NCI-H2029 (cell line): ENCODE data around the gene MYO1D.

Experiments
- DNase-seq: peaks from one replicate; lab custom pipeline; 2025; lab: John Stamatoyannopoulos, UW

MYO1D gene

DNA sequence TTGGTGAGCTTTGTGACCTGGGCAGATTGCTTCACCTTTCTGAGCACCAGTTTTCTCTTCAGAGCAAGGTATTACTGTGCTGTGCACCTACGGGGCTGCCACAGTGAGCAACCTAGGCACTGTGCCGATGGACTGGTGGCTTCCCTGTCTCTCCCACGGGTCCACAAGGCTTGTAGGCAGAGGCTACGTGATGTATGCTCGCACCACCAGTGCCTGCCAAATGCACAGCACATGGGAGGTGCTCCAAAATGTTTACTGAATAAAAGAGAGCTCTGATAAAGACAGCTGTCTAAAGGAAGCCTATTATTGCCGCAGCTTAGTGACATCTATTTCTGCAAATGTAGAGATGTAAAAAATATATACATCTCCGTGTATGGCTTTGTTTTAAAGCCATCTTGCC is 251.0 kb downstream of the MYO1D start:
- DNase-seq: peak; percentile 61

DNA sequence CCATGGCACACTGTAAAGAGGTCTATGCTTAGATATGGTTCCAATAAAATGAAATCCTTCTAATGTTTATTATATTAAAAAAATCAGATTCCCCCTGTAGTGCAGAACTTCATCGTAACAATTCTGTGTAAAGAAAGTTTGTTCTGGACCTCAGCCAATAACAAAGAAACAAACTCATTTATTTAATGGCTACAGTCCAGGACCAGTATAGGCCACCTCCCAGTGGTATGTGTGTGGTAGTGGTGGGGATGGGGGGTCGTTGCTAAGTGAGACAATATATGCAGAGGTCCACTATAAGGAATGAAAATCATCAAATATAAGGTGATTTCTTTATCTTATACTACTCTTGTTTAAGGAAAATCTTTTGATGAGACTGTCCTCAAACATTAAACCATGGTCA is 253.7 kb downstream of the MYO1D start:
- no peak for DNase-seq

DNA sequence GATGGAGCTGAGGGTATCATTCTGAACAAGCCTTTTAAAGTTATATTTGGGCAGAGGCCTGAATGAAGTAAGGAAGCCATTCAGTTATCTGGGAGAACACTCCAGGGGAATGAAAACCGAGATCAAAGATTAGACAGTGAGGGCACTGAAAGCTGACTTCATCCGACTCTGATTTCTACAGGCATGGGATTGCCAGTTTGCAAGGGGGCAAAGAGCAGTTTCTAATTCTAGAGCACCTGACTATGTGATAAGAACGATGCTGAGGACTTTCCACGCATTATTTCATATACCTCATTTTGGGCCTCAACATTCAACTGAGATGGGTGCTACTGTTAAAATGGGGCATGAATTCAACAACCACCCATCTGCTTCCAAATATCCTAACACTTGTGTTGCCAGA is 254.4 kb downstream of the MYO1D start:
- no peak for DNase-seq

DNA sequence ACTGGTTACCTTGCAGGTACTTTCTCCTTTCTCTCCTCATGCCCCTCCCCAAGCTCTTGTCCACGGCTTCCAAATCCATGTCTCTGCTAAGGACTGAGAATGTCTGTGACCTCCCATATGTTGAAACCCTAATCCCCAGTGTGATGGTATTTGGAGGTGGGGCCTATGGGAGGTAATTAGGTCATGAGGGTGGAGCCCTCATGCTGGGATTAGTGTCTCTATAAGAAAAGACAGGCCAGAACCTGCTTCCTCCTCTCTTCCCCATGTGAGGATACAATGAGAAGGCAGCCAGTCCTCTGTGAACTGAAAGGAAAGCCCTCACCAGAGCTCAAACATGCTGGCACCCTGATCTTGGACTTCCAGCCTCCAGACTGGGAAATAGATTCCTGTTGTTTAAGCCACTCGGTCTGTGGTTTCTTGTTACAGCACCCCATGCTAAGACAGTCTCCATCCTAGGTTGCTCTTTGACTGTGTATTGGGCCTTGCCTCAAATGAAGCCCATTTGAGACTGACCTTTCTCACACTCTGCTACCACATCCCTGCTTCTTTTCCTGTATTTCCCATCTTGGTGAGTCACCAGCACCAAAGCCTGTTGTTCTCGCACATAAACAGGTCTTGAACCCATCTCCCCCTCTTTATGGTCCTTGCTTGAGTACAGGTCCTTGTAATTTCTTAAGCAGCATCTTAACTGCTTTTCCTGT is 255.2 kb downstream of the MYO1D start:
- DNase-seq: no peak

DNA sequence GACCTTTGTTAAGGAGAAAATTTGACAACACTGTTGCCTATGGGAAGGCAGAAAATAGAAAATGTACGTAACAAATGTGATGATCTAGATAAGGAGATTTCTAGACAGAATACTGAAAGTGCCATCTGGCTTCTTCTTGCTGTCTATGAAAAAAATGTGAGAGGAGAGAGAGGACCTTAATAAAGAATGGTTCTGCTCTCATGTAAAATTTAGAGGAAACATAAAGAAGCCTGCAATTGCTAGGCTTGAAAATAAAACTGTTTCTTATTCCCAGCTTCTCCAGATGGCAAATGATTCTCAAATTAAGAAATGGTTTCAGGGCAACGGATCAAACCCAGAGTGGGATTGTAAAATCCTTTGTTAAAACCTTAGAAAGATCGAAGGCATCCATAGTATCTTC is 261.6 kb downstream of the MYO1D start:
- DNase-seq: no peak

DNA sequence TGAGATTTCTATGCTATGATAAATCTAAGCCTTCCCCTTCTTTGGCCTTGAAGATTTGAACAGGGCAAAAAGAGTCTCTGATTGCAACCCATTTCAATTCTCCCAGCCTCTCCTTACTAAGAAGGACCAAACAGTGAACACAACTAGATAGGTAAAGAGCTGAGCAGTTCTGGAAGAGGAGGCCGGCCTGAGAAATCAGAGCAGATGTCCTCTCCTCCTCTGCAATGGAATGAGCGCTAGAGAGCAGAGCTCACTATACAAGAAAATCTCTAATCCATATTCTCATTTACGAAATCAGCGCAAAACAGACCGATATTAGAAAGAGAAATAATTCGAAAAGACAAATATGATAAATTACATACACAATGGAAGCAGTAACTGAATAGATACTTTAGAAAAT is 266.0 kb downstream of the MYO1D start:
- DNase-seq: no peak

DNA sequence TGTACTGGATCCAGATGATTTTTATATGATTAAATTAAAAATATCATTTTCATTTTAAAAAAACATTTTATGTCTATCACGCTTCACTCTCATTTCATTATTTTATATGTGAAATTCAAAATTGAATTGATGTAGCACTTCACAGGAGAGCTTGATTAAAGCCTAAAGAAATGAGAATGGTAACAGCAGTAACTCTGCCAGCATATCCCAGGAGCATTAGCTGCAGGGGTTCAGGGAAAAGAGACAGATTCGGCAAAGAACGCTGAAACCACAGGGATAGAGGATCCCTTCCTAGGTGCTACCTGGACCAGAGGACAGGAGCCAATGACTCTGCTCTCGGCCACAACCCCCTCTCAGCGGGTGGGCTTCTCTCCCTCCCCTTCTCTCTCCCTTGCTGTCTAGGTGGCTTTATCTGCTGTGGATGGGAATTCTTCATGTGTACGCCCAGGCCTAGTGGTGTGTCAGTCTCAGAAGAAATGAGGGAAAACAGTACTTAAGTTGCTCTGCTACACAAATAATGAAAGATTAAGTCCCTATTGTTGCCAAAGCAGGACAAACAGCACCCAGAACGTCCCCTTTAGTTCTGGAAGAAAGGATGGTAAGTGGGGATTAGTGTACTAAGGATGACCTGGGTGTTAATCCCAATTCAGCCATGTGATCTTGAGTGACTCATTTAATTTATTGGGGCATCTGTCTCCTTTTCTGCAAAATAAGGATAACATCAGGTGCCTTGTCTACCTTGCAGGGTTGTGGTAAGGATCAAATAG is 266.9 kb downstream of the MYO1D start:
- DNase-seq: no peak

DNA sequence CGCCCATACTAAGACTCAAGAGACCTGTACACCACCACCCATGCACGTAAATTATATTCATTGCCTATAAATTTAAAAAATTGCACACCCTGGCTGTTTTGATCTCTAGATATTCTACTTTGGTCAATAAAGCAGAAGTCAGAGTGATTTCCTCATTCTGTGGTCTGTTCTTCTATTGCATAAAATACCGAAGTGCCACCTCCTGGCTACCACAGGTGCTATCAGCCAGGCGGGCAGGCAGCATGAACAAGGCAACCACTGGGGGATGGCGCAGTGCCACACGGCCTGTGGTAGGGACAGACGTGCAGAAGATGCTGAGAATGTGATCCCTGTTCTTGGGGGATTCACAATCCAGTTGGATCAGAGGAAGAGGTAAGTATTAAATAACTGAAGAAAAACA is 267.8 kb downstream of the MYO1D start:
- DNase-seq: peak; percentile 47

DNA sequence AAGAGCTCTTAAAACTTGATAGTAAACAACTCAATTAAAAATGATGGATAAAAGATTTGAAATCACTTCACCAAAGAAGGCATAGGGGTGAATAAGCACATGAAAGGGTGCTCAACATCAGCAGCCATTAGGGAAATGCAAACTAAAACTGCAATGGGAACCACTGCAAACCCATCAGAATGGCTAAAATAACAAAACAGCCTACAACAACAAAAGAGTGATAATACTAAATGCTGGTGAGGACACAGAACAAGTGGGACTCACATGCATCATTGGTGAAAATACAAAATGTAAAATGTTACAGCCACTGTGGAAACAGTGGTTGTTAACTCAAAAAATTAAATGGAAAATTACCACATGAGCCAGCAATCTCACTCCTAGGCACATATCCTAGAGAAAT is 268.7 kb downstream of the MYO1D start:
- DNase-seq: no peak

DNA sequence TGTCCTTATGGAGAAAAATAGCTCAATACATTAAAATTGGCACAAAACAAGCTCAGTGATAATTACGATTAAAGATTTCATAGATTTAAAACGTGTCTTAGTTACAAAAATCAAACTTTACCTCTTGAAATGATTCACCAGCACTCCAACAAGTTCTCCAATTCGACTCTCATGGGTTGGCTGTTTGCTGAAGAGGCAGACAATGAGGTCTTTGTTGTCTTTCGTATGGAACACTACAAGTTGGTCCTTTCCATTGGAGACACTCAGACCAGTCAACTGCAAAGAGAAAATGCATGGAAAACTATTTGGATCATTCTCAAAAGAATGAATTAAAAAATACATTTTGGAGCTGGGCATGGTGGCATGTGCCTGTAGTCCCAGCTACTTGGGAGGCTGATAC is 272.0 kb downstream of the MYO1D start:
- no peak for DNase-seq

DNA sequence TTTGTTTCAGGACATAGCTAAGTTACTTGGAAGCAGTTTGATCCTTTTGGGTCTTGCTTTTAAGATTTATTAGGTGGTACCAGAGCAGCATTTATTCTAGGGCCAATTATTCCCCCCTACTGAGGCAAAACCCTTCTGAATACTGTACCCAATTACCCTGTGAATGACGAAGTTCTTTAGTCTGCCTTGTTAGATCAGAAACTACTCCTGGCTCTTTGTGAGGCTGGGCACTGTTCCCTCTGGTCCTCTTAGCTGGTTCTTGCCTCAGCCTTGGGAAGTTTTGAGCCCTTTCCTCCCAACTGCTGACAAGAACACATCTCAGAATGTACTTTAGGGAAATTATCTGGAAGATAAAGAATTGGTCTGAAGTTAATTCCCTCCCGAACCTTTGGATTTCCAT is 274.5 kb downstream of the MYO1D start:
- DNase-seq: no peak

DNA sequence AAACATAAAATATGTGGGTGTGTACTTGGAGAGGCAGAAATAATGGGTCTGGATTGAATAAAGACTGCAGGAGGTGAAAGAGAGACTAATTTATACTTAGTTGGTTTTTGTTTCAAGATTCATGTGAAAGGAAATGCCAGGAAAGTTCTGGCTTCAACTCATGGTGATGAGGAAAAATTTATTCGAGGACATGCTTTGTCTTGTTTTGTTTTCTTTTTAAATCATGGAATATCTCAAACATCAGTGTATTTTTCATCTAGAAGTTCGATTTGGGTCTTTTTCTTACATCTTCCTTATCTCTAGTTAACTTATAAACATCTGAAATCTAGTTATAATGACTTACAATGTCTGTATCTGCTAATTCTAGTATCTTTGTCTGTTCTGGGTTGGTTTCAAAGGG is 275.1 kb downstream of the MYO1D start:
- no peak for DNase-seq

DNA sequence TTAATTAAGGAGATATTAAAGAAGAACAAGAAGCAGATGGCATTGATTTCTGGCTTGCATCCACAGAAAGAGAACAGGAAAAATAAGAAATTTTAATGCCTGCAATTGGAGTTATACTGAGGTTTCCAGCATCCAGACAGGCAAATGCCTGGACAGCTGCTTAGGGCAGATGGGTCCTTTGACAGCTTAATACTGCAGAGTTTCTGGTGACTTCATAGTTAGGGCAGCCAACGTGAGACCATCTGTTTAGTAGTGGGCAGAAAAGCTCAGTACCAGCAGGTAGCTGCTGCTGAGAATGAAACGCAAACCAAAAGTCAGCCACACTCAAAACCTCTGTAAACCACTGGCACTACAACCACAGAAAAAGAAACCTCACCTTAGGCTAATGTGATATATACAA is 280.3 kb downstream of the MYO1D start:
- DNase-seq: no peak

DNA sequence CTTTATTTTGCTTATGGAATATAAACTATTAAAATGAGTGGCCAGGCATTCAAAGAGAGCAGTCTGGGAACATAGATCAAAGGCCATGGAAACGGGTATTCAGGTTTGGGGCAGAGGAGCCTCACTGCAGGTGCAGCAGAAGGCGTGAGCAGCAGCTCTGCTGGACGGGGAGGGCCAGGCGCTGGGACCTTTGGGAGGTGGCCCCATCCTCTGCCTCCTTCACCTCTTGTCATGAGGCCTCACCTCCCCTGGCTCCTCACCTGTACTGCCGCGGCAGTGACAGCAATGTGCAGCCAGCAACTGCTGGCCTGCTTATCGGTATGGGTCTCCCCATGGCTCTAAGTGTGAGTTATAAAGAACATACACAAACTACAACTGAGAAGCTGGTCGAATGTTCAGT is 280.7 kb downstream of the MYO1D start:
- DNase-seq: no peak

DNA sequence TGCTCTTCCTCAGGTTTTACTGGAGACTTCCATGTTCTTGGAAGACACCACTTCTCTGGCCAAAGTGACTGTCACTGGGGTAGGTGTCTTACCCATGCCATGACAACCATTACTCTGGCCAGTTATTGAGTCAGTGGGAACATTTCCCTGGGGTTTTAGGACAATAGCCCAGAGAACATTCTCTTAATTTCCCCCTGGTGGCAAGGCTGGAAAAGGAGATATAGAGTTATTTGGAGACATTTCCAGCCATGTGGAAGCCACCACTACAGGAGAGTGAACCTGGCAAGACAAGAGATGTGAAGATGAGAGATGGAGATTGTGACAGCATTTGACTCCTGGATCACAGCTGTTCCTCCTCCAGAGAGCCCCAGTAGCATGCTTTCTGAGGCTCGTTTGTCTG is 283.9 kb downstream of the MYO1D start:
- no peak for DNase-seq

DNA sequence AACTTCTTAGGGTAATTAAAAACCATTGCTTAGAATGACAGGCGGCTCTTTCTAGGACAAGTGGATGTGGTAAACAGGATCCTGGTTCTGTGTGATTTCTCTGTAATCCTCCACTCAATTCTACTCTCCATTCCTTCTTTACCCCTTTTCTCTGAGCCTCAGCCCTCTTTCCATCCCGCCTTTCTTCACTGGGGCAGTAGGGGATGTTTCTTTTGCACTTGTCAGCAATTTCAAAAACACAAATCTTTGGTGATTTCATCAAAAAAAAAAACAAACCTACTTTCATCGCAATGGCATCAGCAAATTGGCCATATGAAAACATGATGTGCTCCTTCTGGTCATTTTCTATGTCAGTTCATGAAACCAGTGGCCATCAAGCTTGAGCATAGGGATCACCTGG is 285.5 kb downstream of the MYO1D start:
- no peak for DNase-seq

DNA sequence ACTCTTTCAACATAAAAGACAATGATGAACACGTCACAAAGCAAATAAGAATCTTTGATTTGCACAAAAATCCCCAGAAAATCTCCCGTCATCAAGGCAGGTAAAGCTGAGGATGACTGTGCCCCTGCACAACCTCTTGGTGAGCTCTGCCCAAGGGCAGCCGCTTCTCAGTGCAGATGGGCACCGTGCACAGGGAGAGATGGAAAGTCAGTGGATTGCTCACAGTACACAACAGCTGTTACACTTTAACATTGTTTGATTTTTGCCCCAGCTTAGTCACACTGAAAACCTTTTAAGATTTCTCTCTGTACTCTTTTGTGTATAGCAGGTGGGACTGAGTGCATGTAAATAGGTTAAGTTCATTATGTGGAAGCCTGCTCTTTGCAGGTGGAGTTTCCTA is 285.9 kb downstream of the MYO1D start:
- DNase-seq: no peak

DNA sequence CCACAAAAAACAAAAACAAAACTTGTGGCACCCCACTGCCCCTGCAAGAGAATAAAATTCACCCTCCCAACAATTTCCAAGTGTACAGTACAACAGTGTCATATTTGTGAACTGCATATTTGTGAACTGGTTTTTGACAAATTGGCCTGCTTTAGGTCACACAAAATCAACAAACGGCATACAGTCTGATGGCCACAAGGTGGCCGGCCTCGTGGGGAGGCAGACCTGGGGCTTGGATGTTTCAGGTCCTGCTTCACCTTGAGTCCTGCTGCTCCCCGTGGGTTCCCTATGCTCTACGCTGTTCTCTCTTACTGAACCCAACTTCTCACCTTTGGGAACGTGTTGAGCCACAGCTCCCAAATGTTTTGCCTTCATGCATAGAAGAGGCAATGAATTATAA is 287.9 kb downstream of the MYO1D start:
- no peak for DNase-seq

DNA sequence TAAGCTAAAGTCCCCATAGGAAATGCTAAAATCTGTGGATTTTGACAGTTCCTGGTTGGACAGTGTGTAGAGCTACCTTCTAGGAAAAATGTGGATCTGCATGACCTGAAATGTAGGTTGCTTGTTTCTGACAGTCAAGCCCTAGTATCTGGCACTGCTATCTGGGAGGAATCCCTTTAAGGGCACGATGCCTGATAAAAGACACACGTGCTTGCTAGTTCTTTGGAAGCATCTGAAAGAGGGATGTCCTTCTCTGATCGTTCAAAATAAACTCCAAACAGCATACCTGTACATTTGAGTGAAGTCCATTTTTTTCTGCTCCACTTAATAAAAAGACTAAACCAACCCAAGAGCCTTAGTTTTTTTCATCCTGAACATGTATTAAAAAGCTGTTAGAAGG is 288.8 kb downstream of the MYO1D start:
- no peak for DNase-seq

DNA sequence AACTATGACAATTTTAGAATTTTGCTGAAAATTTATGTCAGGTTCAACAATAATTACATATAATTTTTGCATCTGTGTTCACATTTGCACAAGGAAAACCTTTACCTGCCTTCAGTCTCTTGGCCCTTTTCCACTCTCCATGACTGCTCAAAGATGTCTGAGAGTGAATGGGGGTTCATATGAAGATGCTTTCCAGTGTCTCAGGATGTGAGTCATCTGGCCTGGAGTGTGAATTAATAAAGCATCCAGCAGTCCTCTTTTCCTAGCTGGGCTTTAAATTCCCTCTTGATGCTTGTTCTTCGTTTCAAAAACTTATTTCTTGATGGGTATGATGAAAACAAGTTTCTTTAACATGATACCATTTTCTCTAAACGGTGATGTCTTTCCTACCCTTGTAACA is 290.3 kb downstream of the MYO1D start:
- no peak for DNase-seq

DNA sequence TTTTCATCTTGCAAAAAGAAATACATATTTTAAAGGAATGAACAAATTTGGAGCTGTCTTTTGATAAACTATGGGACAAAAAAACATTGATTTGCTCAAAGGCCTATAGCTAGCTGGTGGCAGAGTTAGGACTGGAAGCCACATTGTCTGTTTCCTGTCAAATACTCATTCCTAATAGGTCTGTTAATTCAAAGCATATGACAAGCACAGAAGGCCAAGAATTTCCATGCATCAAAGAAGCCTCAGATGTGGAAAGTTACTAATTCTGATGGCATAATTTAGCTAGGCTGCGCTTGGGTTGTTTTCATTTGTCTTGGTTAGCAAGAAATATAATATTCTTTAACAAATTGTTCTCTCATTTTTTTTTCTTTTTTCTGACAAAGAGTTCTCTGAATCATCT is 292.1 kb downstream of the MYO1D start:
- no peak for DNase-seq

DNA sequence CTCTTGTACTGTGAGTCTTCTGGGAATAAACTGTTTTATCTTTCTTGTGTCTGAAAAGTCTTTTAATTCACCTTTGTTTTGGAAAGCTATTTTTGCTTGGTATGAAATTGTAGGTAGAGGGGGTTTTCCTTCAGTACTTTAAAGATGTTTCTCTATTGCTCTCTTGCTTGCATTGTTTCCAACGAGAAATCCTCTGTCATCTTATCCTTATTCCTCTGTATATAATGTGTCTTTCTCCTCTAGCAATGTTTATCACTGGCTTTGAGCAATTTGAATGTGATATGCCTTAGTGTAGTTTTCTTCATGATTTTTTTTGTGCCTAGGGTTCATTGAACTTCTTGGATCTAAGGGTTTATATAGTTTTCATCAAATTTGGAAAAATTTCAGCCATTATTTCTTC is 293.9 kb downstream of the MYO1D start:
- DNase-seq: no peak

DNA sequence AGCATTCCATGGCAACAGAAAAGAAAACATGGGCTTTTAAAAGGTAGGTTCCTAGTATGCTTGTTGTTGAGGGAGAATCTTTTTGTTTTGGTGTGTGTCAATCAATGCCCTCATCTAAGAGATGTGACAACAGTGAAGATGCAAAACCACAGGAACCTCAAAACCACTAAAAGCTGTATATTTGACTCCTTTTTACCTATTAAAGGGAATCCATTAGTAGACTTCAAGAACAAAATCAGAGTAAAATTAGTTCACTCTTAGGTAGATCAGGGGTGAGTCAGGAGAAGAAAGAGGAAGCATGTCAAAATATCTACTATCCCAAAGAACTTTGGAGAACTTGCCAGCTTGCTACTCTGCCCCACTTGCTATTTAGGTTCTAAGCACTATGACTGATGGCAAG is 301.1 kb downstream of the MYO1D start:
- DNase-seq: no peak

DNA sequence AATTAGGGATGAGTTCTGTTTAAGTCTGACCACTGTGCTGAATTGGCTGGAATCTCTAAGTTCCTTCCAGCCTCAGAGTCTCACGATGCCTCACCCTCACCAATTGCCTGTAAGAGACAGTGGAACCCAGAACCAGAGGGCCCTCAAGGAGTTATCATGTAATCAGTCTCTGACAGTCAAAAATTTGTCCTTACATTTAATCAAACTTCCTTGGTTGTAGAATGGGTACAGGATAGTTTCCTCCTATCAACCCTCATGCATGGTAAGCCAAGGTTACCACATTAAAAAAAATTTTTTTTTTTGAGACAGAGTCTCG is 306.9 kb downstream of the MYO1D start:
- DNase-seq: no peak
